Vagina (tissue), 2 donors: ENCODE data around the gene AAMDC. TPM values are rescaled to one million over a fixed set of nuclear protein-coding genes. Genes with fewer than 3 reads are reported as not detected.

Source experiments
- DNase-seq, 2 donors: peaks; one replicate each; pipeline ENCODE4 v3.0.0-alpha.2; 2017; ENCODE audit errors: extremely low spot score in 2 of 2
- H3K27ac ChIP-seq: fragments of 200-600 bp; sonication (generic); one replicate; pipeline ENCODE4 v1.5.1; 2019
- H3K27me3 ChIP-seq: fragments of 200-600 bp; sonication (generic); one replicate; pipeline ENCODE4 v1.5.1; 2019
- H3K36me3 ChIP-seq, 2 donors: fragments of 200-600 bp; sonication (generic); one replicate each; pipeline ENCODE4 v1.5.1; 2017 to 2019
- H3K4me1 ChIP-seq: fragments of 200-600 bp; sonication (generic); one replicate; pipeline ENCODE4 v1.5.1; 2019
- H3K4me3 ChIP-seq, 2 donors: fragments of 200-600 bp; sonication (generic); 1 replicate in 1 of 2; 2 replicates in 1 of 2; pipeline ENCODE4 v1.5.1; 2016 to 2019
- H3K9me3 ChIP-seq: fragments of 200-600 bp; sonication (generic); one replicate; pipeline ENCODE4 v1.5.1; 2019
- CTCF ChIP-seq, 3 experiments: fragments of 450-650 bp in 2 of 3; fragments of 200-600 bp in 1 of 3; sonication (generic) in 1 of 3; IDR thresholded peaks; one replicate each; pipeline ENCODE4 v1.5.1; 2017 to 2019; ENCODE audit warnings: antibody characterized with exemption in 3 of 3, mild to moderate bottlenecking in 2 of 3, moderate library complexity in 2 of 3
- POLR2A ChIP-seq, 2 donors: fragments of 450-650 bp; IDR thresholded peaks; one replicate each; pipeline ENCODE4 v1.6.1; 2017; ENCODE audit warnings: antibody characterized with exemption in 2 of 2, mild to moderate bottlenecking in 2 of 2, moderate library complexity in 2 of 2
- POLR2AphosphoS5 ChIP-seq, 2 donors: sonication (generic); formaldehyde crosslinking; IDR thresholded peaks; one replicate each; pipeline ENCODE4 v1.9.0; 2017; ENCODE audit warnings: antibody characterized with exemption in 2 of 2, mild to moderate bottlenecking in 2 of 2, low read depth in 1 of 2; ENCODE audit not compliant: insufficient read depth in 1 of 2
- intact Hi-C: fragments of 100-400 bp; cut with DNase I; formaldehyde crosslinking; loops from one replicate; pipeline ENCODE4 v1.15.1; 2023
- total RNA-seq: library from RNA; depleted of rRNA; stranded (reverse); fragments of >200 nt; gene quantifications from one replicate; pipeline ENCODE4 v1.2.3, GENCODE V29; 2016

Gene AAMDC
- total RNA-seq, 1 donor from 2014 or later: 18.2 TPM

GRCh38 chr11:77779935-77780334 lies 41.0 kb upstream of the AAMDC start:
- Histone ChIP-seq H3K27ac (no peak overlapping the region), H3K4me1 (no peaks in the 10 kb centered on the region), H3K36me3 (no peaks in the 10 kb centered on the region), H3K27me3 (no peaks in the 10 kb centered on the region), H3K4me3 (no peak overlapping the region), H3K9me3 (no peaks in the 10 kb centered on the region)
- DNase-seq: no peak
- intact Hi-C loops: no loop called here
- TF ChIP-seq POLR2AphosphoS5 (IDR thresholded peaks at IDR 0.05; ENCODE audit: insufficient read depth in 1 of 2, low read depth in 1 of 2) (no peak), CTCF (IDR thresholded peaks at IDR 0.05) (no peak), POLR2A (IDR thresholded peaks at IDR 0.05) (no peak)

- H3K4me3 ChIP-seq: no peak overlapping the region
- intact Hi-C loops: no loop called here
- DNase-seq: no peak
- TF ChIP-seq POLR2AphosphoS5 (IDR thresholded peaks at IDR 0.05; ENCODE audit: insufficient read depth in 1 of 2, low read depth in 1 of 2) (no peak), CTCF (IDR thresholded peaks at IDR 0.05) (no peak), POLR2A (IDR thresholded peaks at IDR 0.05) (no peak)
- H3K9me3 ChIP-seq: no peaks in the 10 kb centered on the region
- no peaks in the 10 kb centered on the region for H3K36me3 ChIP-seq
- H3K4me1 ChIP-seq: no peaks in the 10 kb centered on the region
- no peaks in the 10 kb centered on the region for H3K27me3 ChIP-seq
- no peak overlapping the region for H3K27ac ChIP-seq
Measured at GRCh38 chr11:77783025-77783424, 37.9 kb upstream of the AAMDC start.

- intact Hi-C loops: no loop called here
- Histone ChIP-seq H3K4me3 (no peak overlapping the region), H3K27me3 (no peaks in the 10 kb centered on the region), H3K4me1 (no peaks in the 10 kb centered on the region), H3K9me3 (no peaks in the 10 kb centered on the region), H3K36me3 (no peaks in the 10 kb centered on the region), H3K27ac (no peak overlapping the region)
- no peak for TF ChIP-seq CTCF (IDR thresholded peaks at IDR 0.05)
- no peak for TF ChIP-seq POLR2AphosphoS5 (IDR thresholded peaks at IDR 0.05; ENCODE audit: insufficient read depth in 1 of 2, low read depth in 1 of 2)
- TF ChIP-seq POLR2A (IDR thresholded peaks at IDR 0.05): no peak
- no peak for DNase-seq
Measured at GRCh38 chr11:77784572-77784971, 36.4 kb upstream of the AAMDC start.

GRCh38 chr11:77789061-77789730 lies 31.7 kb upstream of the AAMDC start:
- H3K27me3 ChIP-seq: no peaks in the 10 kb centered on the region
- H3K9me3 ChIP-seq: no peaks in the 10 kb centered on the region
- H3K36me3 ChIP-seq: no peaks in the 10 kb centered on the region
- no peak for DNase-seq
- no peak overlapping the region for H3K4me3 ChIP-seq
- H3K4me1 ChIP-seq: peaks cover 5% of the 10 kb centered on the region
- no peak overlapping the region for H3K27ac ChIP-seq
- TF ChIP-seq POLR2A (IDR thresholded peaks at IDR 0.05) (no peak), CTCF (IDR thresholded peaks at IDR 0.05) (no peak), POLR2AphosphoS5 (IDR thresholded peaks at IDR 0.05; ENCODE audit: insufficient read depth in 1 of 2, low read depth in 1 of 2) (no peak)
- intact Hi-C loops: no loop called here

- Histone ChIP-seq H3K9me3 (no peaks in the 10 kb centered on the region), H3K27me3 (no peaks in the 10 kb centered on the region), H3K27ac (no peak overlapping the region), H3K4me3 (no peak overlapping the region), H3K36me3 (no peaks in the 10 kb centered on the region), H3K4me1 (peaks cover 12% of the 10 kb centered on the region)
- DNase-seq: no peak
- intact Hi-C loops: no loop called here
- TF ChIP-seq CTCF (IDR thresholded peaks at IDR 0.05) (no peak), POLR2A (IDR thresholded peaks at IDR 0.05) (no peak), POLR2AphosphoS5 (IDR thresholded peaks at IDR 0.05; ENCODE audit: insufficient read depth in 1 of 2, low read depth in 1 of 2) (no peak)
Measured at GRCh38 chr11:77789731-77790476, 31.0 kb upstream of the AAMDC start.
